ENCODE data around the gene GIPC2.
A peak's percentile ranks its signal among the peaks of the same experiment; 100 is the strongest.
"Not testable (repeated sequence)": the region's sequence is repeated elsewhere in the genome, so short reads cannot be mapped to it uniquely, and the experiment has no call there.

GIPC2 gene

DNA sequence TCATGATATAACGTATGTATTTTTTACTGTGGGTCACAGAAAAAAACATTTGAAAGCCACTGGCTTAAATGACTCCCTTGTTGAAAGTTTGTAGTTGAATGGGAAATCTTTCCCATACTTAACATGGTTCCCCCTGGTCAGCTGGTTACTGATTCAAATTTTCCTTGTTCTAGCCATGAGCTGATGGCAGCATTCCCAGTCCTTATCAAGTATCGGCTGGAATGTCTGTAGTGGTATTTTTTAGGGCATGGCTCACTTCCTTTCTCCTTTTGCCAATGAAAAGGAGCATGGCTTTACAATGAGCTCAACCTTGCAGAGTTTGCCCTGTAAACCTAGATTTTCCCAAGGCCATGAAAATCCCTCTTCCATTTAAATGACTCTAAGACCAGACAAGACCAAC is 55.7 kb downstream of the GIPC2 start:
- peaks cover 56% of the 10 kb centered on the region for H3K4me1 ChIP-seq (ENCODE audit: control insufficient read depth, insufficient read depth, low read length)
- peak; percentile 94 for DNase-seq (ENCODE audit: low read depth)
- H3K9me3 ChIP-seq (ENCODE audit: control insufficient read depth, low read length), result no peaks in the 10 kb centered on the region
- peak overlapping the region; percentile 84 for H3K9ac ChIP-seq (ENCODE audit: low read length)
- H3K27me3 ChIP-seq (replicated peaks; ENCODE audit: control insufficient read depth, insufficient read depth, low read length), result no peaks in the 10 kb centered on the region
- H3K4me3 ChIP-seq (ENCODE audit: low read length), result no peak overlapping the region
- no peaks in the 10 kb centered on the region for H3K36me3 ChIP-seq (ENCODE audit: control insufficient read depth, insufficient read depth, low read length, severe bottlenecking)

DNA sequence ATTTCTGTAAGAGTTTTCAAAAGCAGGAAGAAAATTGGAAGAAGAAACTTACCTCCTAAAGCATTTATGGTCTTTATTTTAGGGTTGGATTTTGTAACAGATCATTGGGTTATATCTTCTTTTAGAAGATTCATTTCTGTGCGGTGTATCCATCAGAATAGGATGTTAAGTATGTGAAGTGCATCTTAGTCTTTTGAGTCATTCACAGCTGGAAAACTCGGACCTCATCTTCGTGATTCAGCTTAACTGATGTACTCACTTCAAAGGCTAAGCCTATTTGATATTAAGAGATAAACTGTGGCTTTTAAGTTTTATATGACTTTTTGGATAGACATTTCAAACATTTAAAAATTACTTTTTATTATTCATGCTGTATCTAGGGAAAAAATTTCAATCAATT is 56.3 kb downstream of the GIPC2 start:
- Histone ChIP-seq H3K9me3 (ENCODE audit: control insufficient read depth, low read length) (no peaks in the 10 kb centered on the region), H3K4me1 (ENCODE audit: control insufficient read depth, insufficient read depth, low read length) (peaks cover 50% of the 10 kb centered on the region), H3K9ac (ENCODE audit: low read length) (peak overlapping the region; percentile 84), H3K27me3 (replicated peaks; ENCODE audit: control insufficient read depth, insufficient read depth, low read length) (no peaks in the 10 kb centered on the region), H3K4me3 (ENCODE audit: low read length) (no peak overlapping the region), H3K36me3 (ENCODE audit: control insufficient read depth, insufficient read depth, low read length, severe bottlenecking) (no peaks in the 10 kb centered on the region)
- DNase-seq (ENCODE audit: low read depth), result peak; percentile 79

DNA sequence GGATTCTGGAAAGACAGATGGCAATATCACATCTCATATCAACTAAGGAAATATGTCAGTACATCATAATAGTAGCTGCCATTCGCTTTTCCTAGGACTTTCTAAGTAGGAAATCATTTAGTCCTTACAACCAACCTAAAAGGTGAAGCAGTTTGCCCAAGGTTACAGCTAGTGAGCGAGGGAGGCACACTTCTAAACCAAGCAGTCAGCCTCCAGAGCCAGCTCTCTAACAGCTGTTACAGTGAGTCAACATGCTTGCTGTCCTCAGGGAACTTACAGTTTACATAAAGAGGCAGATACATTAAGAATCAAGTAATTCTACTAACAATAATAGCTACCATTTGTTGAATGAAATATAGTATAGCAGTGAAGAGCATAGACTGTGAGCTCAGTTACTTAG is 57.1 kb downstream of the GIPC2 start:
- Histone ChIP-seq H3K9ac (ENCODE audit: low read length) (peak overlapping the region; percentile 84), H3K27me3 (replicated peaks; ENCODE audit: control insufficient read depth, insufficient read depth, low read length) (no peaks in the 10 kb centered on the region), H3K4me3 (ENCODE audit: low read length) (no peak overlapping the region), H3K9me3 (ENCODE audit: control insufficient read depth, low read length) (no peaks in the 10 kb centered on the region), H3K36me3 (ENCODE audit: control insufficient read depth, insufficient read depth, low read length, severe bottlenecking) (no peaks in the 10 kb centered on the region), H3K4me1 (ENCODE audit: control insufficient read depth, insufficient read depth, low read length) (peaks cover 42% of the 10 kb centered on the region)
- DNase-seq (ENCODE audit: low read depth), result no peak

DNA sequence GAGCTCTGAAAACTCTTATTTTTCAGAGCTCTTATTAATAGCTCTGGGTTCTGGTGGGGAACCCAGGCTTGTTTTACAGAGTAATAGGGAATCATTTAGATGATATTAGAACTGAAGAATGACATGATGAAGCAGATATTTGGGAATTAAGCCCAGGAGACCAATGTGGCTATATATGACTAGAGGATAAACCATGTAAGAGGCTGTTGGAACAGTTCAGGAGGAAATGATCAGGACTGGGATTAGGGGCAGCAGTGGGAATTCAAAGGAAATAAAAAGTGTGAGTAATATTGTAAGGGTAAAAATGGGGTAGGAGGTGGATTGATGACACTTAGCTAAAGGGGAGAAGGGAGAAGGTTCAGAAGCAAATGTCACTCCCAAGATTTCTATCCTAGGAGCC is 58.6 kb downstream of the GIPC2 start:
- H3K9me3 ChIP-seq (ENCODE audit: control insufficient read depth, low read length), result no peaks in the 10 kb centered on the region
- peaks cover 46% of the 10 kb centered on the region for H3K4me1 ChIP-seq (ENCODE audit: control insufficient read depth, insufficient read depth, low read length)
- no peaks in the 10 kb centered on the region for H3K36me3 ChIP-seq (ENCODE audit: control insufficient read depth, insufficient read depth, low read length, severe bottlenecking)
- peak overlapping the region; percentile 84 for H3K9ac ChIP-seq (ENCODE audit: low read length)
- no peak for DNase-seq (ENCODE audit: low read depth)
- H3K4me3 ChIP-seq (ENCODE audit: low read length), result no peak overlapping the region
- no peaks in the 10 kb centered on the region for H3K27me3 ChIP-seq (replicated peaks; ENCODE audit: control insufficient read depth, insufficient read depth, low read length)

DNA sequence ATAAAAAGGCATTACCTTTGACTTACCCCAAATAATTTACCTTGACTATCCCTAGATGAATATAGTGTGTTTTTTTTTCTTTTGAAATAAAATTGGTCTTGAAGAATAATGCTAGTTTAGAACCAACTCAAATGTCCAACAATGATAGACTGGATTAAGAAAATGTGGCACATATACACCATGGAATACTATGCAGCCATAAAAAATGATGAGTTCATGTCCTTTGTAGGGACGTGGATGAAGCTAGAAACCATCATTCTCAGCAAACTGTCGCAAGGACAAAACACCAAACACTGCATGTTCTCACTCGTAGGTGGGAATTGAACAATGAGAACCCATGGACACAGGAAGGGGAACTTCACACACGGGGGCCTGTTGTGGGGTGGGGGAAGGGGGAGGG is 63.9 kb downstream of the GIPC2 start:
- not testable (repeated sequence) for H3K9me3 ChIP-seq (ENCODE audit: control insufficient read depth, low read length); H3K4me3 ChIP-seq (ENCODE audit: low read length); DNase-seq (ENCODE audit: low read depth); H3K27me3 ChIP-seq (replicated peaks; ENCODE audit: control insufficient read depth, insufficient read depth, low read length); H3K36me3 ChIP-seq (ENCODE audit: control insufficient read depth, insufficient read depth, low read length, severe bottlenecking); H3K9ac ChIP-seq (ENCODE audit: low read length)
- H3K4me1 ChIP-seq (ENCODE audit: control insufficient read depth, insufficient read depth, low read length), result peaks cover 17% of the 10 kb centered on the region

DNA sequence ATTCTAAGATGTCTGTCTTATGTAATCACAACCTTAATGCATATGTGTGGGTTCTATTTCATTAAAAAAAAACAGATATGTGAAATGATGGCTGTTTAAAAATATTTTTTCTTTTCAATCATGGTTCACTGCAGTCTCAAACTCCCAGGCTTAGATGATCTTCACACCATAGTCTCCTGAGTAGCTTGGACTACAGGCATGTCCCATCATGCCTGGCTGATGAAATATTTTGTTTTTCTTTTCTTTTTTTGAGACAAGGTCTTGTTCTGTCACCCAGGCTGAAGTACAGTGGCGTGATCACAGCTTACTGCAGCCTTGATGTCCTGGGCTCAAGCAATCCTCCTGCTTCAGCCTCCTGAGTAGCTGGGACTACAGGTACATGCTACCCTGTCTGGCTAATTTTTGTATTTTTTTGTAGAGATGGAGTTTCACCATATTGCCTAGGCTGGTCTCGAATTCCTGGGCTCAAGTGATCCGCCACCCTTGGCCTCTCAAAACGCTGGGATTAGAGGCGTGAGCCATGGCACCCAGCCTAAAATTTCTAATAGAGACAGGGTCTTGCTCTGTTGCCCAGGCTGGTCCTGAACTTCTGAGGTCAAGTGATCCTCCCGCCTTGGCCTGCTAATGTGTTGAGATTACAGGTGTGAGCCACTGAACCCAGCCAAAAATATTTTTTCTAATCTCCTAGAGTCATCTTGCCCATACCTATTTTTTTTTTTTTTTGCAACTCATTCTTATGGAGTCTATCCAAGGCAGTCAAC is 67.6 kb downstream of the GIPC2 start:
- DNase-seq (ENCODE audit: low read depth), result no peak
- Histone ChIP-seq H3K27me3 (replicated peaks; ENCODE audit: control insufficient read depth, insufficient read depth, low read length) (no peaks in the 10 kb centered on the region), H3K9me3 (ENCODE audit: control insufficient read depth, low read length) (no peaks in the 10 kb centered on the region), H3K4me1 (ENCODE audit: control insufficient read depth, insufficient read depth, low read length) (peaks cover 13% of the 10 kb centered on the region), H3K4me3 (ENCODE audit: low read length) (no peak overlapping the region), H3K9ac (ENCODE audit: low read length) (peak overlapping the region; percentile 39), H3K36me3 (ENCODE audit: control insufficient read depth, insufficient read depth, low read length, severe bottlenecking) (no peaks in the 10 kb centered on the region)

DNA sequence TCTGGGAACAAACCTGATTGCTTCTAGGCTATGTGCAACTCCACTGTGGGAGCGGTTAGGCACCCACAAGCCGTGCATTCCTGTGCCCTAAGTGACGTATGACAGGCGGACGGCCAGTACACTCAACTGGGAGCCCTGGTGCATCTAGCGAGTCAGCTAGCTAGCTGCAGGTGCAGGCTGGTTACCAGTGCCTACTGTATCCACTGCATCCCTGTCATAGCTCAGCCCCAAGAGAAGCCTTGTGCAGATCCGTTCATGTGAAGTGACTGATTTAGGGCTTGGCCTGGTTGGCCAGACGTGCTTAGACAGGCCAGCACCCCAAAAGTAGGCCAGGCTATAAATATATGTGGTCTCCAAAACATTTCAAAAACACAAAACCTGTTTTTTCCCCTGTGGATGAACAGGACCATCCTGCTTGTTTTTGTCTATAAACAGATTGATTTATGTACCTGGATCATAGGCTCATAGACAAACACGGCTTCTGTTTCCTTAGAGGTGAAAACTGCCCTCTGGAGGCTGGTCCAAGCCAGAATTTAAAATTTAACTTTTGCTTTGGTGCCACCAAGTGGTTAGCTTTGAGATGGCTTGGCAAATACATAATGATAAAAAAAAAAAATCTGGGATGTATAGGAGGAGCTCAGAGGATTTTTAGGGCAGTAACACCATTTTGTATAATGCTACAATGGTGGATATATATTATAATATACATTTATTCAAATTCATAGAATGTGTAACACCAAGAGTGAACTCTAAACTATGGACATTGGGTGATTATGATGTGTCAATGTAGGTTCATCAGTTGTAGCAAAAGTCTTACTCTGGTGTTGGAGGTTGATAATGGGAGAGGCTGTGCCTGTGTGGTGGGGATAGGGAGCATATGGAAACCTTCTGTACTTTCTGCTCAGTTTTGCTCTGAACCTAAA is 68.5 kb downstream of the GIPC2 start:
- peak; percentile 92 for DNase-seq (ENCODE audit: low read depth)

DNA sequence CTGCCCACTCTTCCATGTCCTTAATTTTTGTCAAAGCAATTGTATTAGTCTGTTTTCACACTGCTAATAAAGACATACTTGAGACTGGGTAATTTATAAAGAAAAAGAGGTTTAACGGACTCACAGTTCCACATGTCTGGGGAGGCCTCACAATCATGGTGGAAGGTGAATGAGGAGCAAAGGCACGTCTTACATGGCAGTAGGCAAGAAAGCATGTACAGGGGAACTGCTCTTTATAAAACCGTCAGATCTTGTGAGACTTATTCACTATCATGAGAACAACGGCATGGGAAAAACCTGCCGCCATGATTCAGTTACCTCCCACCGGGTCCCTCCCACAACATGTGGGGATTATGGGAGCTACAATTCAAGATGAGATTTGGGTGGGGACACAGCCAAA is 74.7 kb downstream of the GIPC2 start:
- not testable (repeated sequence) for H3K36me3 ChIP-seq (ENCODE audit: control insufficient read depth, insufficient read depth, low read length, severe bottlenecking); H3K4me1 ChIP-seq (ENCODE audit: control insufficient read depth, insufficient read depth, low read length); H3K9ac ChIP-seq (ENCODE audit: low read length); DNase-seq (ENCODE audit: low read depth); H3K27me3 ChIP-seq (replicated peaks; ENCODE audit: control insufficient read depth, insufficient read depth, low read length); H3K9me3 ChIP-seq (ENCODE audit: control insufficient read depth, low read length); H3K4me3 ChIP-seq (ENCODE audit: low read length)

More for the DNA sequence above, 68.5 kb downstream of the GIPC2 start:
- Histone ChIP-seq H3K4me3 (ENCODE audit: low read length) (peak overlapping the region; percentile 7), H3K27me3 (replicated peaks; ENCODE audit: control insufficient read depth, insufficient read depth, low read length) (no peaks in the 10 kb centered on the region), H3K36me3 (ENCODE audit: control insufficient read depth, insufficient read depth, low read length, severe bottlenecking) (no peaks in the 10 kb centered on the region), H3K4me1 (ENCODE audit: control insufficient read depth, insufficient read depth, low read length) (peaks cover 9% of the 10 kb centered on the region), H3K9ac (ENCODE audit: low read length) (peak overlapping the region; percentile 39), H3K9me3 (ENCODE audit: control insufficient read depth, low read length) (no peaks in the 10 kb centered on the region)

DNA sequence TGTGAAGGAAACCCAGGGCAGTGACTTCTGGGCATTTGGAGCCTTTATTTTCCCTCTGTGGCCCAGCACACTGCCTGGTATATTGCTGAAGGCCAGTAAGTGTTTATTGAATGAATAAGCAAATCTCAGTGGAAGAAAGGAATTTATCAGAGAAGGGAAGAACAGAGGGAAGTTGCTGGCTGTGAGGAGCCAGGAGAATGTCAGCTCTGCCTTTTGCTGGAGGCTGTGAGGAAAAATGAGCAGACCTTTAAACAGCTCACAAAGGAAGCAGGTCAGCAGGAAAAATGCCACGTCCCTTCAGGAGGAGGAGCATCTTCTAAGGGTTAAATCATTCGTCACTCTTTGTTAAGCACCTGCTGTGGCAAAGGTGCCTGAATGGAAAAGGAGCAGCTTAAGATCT is 75.9 kb downstream of the GIPC2 start:
- DNase-seq (ENCODE audit: low read depth), result no peak
- peaks cover 3% of the 10 kb centered on the region for H3K4me1 ChIP-seq (ENCODE audit: control insufficient read depth, insufficient read depth, low read length)
- no peaks in the 10 kb centered on the region for H3K27me3 ChIP-seq (replicated peaks; ENCODE audit: control insufficient read depth, insufficient read depth, low read length)
- H3K9ac ChIP-seq (ENCODE audit: low read length), result no peak overlapping the region
- H3K9me3 ChIP-seq (ENCODE audit: control insufficient read depth, low read length), result no peaks in the 10 kb centered on the region
- no peaks in the 10 kb centered on the region for H3K36me3 ChIP-seq (ENCODE audit: control insufficient read depth, insufficient read depth, low read length, severe bottlenecking)
- no peak overlapping the region for H3K4me3 ChIP-seq (ENCODE audit: low read length)

DNA sequence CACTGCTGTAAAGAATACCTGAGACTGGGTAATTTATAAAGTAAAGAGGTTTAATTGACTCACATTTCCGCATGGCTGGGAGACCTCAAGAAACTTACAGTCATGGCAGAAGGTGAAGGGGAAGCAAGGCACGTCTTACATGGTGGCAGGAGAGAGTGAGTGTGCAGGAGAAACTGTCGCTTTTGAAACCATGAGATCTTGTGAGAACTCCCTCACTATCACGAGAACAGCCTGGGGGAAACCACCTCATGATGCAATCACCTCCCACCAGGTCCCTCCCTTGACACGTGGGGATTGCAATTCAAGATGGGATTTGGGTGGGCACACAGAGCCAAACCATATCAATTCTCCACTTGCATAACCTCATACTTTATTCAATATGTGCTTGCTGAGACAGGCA is 76.6 kb downstream of the GIPC2 start:
- no peaks in the 10 kb centered on the region for H3K9me3 ChIP-seq (ENCODE audit: control insufficient read depth, low read length)
- no peaks in the 10 kb centered on the region for H3K27me3 ChIP-seq (replicated peaks; ENCODE audit: control insufficient read depth, insufficient read depth, low read length)
- H3K36me3 ChIP-seq (ENCODE audit: control insufficient read depth, insufficient read depth, low read length, severe bottlenecking), result no peaks in the 10 kb centered on the region
- H3K9ac ChIP-seq (ENCODE audit: low read length), result no peak overlapping the region
- peaks cover 3% of the 10 kb centered on the region for H3K4me1 ChIP-seq (ENCODE audit: control insufficient read depth, insufficient read depth, low read length)
- DNase-seq (ENCODE audit: low read depth), result no peak
- H3K4me3 ChIP-seq (ENCODE audit: low read length), result no peak overlapping the region

DNA sequence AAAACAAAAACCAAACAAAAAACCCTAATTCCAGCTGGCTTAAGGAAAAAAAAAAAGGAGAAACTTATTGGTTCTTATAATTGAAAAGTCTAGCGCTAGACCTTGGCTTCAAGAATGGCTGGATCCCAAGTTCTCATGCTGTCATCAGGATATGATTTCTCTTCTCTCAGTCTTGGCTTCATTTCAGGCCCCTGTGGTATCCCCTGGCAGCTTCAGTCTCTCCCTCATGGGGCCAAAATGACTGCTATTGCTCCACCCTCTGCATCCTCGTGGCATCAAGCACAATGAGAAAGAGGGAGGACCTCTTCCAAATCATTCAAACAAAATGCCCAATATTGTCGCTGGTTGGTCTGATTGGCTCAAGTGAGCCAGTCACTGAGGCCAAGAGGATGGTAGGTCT is 80.7 kb downstream of the GIPC2 start:
- H3K4me1 ChIP-seq (ENCODE audit: control insufficient read depth, insufficient read depth, low read length), result peaks cover 3% of the 10 kb centered on the region

More for the DNA sequence above, 80.7 kb downstream of the GIPC2 start:
- Histone ChIP-seq H3K9me3 (ENCODE audit: control insufficient read depth, low read length) (no peaks in the 10 kb centered on the region), H3K36me3 (ENCODE audit: control insufficient read depth, insufficient read depth, low read length, severe bottlenecking) (no peaks in the 10 kb centered on the region), H3K9ac (ENCODE audit: low read length) (no peak overlapping the region), H3K4me3 (ENCODE audit: low read length) (no peak overlapping the region), H3K27me3 (replicated peaks; ENCODE audit: control insufficient read depth, insufficient read depth, low read length) (no peaks in the 10 kb centered on the region)
- no peak for DNase-seq (ENCODE audit: low read depth)

Data from adipocyte (in vitro differentiated cells).